GM18867 (cell line): Measurements from ENCODE around the gene EFTUD2.

Experiments used
- ATAC-seq: cut with Tn5 transposase; IDR thresholded peaks from one replicate; pipeline ENCODE4 v1.9.1; 2021; ENCODE audit warnings: mild to moderate bottlenecking, moderate library complexity; ENCODE audit not compliant: unreplicated experiment

EFTUD2 gene

DNA sequence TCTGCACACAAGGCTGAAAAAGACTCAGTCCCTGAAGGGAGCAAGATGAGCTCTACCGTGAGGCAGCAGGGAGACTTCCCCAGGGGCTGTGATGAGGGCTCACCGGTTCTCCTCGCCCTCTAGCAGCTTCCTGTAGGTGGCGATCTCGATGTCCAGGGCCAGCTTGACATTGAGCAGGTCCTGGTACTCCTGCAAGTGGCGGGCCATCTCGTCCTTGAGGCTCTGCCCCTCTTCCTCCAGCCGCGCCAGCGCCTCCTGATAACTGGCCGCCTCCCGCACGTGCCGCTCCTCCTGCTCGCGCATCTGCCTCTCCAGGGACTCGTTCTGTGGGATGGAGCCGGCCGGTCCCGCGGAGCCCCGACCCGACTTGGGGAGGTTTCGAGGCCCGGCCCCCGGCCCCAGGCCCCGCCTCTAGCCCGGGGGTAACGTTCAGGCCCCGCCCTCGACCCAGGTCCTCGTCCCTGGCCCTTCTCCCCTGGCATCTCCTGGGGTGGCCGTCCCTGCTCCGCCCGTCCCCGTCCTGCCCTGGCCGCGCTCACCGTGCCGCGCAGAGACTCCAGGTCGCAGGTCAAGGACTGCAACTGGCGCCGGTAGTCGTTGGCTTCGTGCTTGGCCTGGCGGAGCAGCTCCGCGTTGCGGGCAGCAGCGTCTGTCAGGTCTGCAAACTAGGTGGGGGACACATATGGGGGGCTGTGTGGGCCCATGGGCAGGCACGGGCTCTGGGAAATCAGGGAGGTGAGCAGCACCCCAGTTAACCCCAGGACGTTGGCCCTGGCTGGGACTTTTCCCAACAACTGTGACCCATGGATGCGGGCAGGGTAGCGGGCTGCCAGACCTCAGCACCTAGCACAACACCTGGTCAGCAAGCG is 12.1 kb upstream of the EFTUD2 start:
- no peak for ATAC-seq

DNA sequence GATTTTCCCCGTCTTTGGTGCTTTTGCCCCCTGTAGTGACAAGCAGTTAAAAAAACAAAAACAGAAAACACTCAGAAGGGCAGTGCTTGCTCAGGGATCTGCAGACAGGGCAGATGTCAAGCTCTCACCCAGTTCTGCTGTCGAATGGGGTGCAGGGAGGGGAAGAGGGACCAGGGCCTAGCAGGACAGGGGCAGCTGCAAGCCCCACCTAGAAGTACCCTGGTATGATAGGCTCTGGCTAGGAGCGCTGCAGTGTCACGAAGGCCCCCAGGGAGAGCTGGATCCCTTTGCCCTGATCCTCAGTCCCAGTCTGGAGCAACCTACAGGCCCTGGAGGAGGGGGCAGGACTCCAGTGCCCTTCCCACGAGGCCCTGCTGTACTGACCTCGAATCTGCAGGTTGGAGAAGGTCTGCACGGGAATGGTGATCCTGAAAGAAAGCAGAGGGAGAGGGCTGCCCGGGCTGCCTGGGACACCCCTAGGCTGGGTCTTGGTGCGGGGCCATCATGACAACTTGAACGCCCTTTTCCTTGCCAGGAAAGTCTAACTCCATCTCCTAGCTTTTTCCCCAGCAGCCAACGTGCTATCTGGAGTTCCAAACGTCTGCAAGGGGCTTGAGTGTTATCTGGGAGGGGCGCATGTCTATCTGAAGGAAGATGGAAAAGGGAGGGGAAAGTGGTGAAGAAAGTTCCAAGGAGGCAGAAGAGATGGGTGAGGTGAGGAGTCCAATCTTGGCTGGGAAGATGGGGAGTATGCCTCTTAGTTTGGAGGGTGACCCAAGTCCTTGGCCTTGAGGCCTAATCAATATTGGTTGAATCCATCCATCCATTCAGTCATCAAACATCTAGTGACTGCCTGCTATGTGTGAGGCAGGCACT is 11.2 kb upstream of the EFTUD2 start:
- ATAC-seq, result no peak

DNA sequence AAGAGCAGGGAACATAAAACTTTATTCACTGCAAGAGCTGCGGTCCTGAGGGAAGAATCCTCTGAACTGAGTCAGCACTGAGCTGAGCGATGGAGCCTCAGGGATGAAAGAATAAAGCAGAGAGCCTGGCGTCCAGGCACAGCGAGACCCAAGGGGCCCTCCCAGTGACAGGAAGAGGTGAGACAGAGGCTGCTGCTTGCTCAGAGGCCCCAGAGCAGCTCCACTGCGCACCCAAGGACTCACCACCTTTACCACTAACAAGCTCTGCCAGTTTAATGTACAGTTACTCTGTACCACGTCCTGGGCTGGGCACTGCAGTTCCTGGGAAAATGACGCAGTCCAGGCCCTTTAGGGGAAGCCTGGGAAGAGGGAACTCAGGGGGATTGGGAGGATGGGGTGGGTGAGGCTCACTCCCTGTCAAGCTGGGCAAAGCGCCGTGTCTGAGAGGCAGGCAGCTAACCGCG is 10.5 kb upstream of the EFTUD2 start:
- no peak for ATAC-seq

DNA sequence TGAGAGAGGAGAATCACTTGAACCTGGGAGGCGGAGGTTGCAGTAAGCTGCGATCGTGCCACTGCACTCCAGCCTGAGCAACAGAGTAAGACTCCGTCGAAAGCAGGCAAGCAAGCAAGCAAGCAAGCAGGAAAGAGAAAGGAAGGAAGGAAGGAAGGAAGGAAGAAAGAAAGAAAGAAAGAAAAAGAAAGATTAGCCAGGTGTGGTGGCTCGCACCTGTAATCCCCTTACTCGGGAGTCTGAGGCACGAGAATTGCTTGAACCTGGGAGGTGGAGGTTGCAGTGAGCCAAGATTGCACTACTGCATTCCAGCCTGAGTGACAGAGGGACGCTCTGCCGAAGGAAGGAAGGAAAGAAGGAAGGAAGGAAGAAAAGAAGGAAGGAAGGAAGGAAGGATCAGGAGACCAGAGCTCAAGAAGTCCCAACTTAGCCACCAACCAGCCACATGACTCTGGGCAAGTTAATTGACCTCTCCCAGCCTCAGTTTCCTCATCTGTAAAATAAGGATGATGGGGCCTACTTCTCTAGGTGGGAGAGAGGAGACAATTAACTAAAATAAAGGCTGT is 9.6 kb upstream of the EFTUD2 start:
- no peak for ATAC-seq

DNA sequence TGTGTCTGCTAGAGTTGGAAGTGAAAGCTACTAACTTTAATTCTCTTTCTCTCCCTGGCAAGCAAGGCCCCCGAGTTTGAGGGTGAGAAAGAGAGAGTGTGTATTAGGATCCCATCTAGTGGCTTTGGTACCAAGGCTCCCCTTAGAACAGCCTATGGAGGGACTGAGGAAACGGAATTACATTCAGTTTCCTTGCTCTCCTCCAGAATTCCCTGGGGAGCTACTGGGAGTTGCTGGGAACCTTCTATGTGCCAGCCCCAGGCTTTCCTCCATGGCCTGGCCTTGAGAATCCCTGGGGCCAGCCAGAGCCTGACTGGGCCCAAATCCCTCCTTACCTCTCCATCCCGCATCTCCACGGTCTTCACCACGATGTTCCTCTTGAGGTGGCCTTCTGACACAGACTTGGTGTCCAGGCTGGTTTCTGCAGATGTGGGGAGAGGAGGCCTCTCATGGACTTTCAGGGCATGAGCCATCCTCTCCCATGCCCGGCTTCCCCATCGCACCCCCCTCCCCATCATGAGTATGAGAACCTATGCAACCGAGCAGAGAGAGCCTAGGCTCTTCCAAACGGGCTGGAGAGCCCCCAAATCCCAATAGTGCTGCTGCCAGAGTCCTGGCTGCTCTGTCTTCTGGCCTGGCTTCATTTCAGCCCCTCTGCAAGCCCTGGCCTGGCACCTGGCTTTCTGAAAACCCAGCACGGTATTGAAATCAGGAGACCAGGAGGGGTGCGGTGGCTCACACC is 8.7 kb upstream of the EFTUD2 start:
- ATAC-seq, result no peak

DNA sequence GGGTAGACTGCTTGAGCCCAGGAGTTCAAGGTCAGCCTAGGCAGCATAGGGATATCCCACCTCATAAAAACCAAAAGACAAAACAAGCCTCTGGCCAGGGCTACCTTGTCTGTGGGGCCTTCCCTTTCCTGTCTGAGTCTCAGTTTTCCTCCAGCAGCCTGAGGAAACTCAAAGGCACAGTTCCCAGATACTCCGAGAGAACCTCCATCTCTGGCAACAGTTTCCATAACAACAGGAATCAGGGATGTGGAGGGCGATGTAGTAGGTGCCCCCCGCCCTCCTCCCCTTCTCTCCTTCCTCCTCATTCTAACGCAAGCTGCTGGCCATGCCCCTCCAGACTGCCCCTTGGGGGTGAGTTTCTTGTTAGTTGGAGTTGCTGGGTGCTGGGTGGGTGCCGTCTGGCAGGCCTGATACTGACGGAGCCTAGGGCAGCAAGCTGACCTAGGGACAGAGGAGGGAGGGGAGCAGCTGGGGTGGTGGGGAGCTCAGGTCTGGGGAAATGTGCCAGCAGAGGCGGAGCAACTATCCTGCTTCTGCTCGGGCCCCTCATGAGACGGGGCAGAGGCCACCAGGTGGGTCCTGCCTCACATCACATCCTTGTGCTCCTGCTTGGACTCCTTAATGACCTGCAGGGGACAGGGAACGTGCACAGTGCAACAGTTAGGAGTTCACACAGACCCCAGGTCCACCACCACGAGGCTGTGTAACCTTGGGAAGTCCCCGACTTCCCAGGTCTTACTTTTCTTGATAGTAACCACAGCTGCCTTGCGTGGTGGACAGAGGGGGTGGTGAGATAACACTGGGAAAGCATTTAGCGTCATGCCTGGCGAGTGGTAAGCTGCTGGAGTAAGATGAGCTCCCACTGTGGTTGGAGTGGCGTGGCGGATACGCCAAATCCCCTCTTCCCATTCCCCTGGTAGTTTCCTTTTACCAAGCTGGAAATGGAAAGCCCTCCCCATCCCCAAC is 7.8 kb upstream of the EFTUD2 start:
- ATAC-seq, result no peak

DNA sequence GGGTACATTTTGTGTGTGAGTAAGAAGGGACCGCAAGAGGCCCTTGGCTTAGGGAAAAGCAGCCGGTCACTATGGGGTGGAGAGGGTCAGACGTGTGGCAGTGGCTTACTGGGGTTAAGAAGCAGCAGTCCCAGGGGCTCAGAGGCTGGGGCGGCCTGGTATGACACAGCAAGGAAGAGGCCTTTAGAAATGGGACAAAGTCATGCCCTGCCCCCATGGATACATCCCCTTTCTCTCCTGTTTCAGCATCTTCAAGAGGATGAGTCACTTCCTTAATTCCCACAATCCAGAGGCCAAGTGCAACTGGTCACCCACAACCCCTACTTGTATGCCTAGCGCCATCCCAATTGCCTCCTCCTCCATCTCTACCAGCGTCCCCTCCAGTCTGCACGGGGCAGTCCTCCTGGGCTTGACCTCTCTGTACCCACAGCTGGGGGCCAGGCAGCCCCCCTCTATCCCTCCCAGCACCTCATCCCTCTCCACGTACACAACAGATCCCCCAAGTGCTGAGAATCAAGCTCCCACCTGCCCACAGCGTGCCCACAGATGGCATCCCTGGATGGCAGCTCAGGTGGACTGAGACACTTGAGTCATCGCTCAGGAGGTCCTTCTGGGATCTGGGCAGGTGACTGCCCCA is 6.9 kb upstream of the EFTUD2 start:
- ATAC-seq, result no peak

DNA sequence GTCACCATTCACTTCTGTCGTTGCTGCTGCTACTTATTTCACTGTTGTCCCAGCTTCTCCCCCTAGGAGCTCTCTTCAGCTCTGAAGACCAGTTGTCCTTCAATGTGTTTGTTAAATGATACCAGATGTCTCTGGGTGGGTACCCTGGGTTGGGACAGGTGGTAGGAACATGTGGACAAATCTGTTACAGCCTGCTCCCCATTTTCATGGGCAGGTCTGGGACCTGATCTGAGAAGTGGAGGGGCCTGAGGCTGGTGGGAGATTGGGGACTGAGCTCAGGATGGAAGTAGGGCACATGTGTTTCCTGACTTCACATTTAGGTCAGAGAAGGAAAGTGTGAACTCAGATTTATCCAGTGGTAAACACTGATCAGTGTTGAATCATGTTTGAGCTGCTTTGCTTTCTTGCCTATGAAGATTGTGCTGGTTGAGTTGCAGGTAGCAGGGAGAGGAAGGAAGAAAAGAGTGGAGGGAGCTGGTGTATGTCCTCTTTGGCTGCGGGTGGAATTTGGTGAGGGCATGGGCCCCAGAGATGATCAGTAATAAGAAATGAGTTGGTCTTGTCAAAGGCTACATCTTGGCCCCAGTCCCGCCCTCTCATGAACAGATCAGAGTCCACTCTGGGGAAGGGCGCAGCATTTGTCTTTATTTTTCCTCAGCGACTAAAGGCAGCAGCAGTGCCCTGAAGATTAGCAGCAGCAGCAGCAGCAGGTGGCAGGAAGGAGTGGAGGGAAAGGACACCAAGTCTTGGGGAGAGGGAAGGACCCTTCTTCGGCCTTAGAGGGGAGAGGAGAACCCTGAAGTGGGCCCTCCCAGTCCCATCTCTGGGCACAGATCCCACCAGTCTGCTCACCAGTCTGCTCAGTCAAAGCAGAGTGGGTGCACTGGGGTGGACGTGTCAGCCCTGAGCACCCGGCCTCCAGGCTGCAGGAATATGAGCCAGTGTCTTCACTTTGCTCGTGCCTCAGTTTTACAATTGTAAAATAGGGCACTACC is 6.1 kb upstream of the EFTUD2 start:
- ATAC-seq, result no peak

DNA sequence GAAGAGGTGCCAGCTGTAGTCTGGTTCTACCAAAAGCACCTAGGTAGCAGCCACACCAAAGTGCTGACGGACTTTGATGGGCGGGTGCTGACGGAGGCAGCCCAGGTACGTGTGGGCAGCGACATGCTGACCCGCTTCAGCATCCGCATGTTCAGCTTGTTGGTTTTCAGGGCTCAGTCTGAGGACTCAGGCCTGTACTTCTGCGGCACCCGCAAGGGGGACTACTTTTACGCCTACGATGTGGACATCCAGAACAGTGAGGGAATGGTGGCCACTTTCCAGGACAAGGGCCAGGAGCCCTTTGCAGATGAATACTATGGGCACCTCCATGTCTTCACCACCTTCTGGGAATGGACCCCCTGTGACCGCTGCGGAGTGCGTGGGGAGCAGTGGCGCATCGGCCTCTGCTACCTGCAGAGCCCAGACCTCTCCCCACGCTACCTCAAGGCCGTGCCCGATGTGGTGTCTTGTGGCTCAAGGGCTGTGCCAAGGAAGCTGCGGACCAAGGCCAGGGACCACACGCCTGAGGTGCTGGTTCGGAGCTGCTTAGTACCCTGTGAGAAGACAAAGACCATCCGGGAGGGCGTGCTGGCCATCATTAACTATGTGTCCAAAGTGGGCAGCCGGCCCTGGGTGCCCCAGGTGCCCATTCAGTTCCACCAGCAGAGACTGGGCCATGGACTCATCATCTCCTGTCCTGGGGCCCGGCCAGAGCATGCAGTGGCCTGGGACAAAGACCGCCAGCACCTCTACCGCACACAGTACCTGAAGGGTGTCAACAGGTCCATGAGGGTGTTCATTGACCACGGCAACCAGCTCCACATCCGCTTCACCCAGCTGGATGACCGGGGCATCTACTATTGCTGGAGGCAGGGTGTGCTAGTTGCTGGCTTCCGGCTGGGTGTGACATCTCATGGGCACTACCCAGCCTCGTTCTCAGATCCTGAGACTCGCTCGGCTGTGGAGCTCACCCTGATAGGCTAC is 5.0 kb upstream of the EFTUD2 start:
- no peak for ATAC-seq

DNA sequence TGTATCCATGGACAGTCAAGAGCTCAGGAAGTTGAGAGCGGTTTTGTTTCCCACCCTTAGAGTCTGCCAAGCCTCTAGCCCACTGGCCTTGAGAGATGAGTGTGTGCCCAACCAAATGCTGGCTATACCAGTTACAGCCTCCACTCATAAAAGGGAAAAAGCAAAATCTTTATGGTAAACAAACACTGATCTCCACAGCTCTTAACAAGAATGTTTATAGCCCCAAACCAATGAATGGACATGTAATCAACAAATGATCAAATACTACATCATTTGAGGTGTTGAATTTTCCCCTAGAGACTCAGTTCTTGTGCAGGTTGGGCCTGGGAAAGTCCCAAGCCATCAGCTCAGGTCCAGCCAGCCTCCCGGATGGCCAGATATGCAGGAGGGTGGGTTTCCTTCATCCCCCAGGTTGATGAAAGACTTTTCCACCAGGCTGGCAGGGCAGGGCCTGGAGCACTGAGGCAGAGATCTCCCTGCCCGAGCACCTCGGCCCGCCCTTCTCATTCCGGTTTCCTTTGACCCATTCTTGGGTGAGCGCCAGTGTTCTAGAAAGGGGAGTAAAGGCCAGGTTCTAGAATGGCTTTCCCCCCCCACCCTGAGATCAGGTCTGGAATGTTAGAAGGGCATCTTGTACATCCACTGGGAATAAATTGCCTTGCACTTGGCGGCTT is 3.9 kb upstream of the EFTUD2 start:
- ATAC-seq, result no peak

DNA sequence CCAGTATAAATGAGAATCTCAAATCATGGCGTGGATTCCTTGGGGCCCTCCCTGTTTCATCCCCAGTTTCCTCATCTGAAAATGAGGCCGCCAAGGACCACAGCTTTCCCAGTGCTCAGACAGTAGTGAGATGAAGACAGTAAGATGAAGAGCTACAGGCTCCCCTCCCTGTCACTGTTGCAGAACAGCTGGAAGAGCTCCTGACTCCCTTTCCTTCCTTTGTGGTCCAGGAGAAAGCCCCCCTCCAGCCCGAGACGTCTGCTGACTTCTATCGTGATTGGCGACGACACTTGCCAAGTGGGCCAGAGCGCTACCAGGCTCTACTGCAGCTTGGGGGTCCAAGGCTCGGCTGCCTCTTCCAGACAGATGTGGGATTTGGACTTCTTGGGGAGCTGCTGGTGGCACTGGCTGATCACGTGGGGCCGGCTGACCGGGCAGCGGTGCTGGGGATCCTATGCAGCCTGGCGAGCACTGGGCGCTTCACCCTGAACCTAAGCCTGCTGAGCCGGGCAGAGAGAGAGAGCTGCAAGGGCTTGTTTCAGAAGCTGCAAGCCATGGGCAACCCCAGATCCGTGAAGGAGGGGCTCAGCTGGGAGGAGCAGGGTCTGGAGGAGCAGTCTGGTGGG is 3.0 kb upstream of the EFTUD2 start:
- ATAC-seq, result no peak

DNA sequence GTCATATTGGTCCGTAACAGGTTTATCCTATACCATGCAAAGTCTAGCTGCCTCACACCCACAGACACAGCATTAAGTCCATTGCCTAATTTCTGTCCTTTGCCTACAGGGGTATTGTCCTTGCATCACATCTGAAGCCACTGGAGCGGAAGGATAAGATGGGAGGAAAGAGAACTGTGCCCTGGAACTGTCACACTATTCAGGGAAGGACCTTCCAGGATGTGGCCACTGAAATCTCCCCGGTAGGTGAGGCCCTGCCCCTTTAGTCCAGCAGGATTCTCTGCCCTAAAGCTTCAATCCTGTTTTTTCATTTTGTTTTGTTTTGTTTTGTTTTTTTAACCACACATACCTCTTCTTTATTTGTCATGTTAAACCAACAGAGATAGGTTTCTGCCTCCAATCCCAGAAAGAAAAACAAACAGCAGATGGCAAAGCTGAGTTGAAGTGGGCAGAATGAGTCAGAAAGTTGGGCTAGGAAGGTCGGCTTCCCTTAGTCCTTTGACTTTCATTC is 2.2 kb upstream of the EFTUD2 start:
- ATAC-seq, result no peak

DNA sequence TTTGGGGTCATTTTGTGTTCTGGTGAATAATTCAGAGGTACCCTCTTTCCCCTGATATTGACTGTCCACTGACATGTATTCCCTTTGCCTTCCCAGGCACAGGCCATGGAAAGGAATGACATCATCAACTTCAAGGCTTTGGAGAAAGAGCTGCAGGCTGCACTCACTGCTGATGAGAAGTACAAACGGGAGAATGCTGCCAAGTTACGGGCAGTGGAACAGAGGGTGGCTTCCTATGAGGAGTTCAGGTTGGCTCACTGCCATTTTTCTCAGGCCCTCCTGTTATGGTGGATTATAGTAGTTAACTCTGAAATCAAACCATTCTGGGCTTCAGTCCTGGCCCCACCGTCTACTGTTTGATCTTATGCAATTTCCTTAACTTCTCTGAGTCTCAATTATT is 1.6 kb upstream of the EFTUD2 start:
- no peak for ATAC-seq

DNA sequence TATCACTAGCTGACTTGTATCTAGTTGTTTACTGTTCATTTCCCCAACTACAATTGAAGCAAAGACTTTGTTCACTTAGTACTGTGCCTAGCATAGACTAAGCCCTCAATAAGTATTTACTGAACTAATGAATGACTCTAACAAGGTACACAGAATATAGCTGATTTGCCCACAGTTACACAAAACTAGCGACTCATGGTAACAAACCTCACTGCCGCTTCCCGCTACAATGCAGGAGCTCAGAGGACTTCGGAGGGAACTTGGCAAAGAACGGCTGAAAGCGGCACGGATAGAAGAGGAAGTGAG is 524 bp downstream of the EFTUD2 start:
- no peak for ATAC-seq

DNA sequence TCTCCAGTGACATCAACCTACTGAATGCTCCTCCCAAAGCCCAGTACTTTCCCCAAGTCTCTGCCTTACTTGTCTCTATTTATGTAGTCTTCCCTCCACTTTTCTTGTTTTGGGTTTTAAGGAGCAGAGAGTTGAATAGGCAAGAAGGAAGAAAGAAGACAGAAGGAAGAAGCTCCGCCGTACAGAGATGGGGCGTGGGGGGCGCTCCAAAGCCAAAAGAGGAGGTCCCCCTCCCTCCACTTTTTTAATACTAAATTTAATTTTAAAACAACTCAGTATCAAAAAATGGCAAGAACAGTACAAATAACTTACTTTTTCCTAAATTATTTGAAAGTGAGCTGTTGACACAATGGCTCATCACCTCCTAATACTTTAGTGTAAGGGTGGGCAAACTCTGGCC is 4.6 kb downstream of the EFTUD2 start:
- ATAC-seq, result no peak

DNA sequence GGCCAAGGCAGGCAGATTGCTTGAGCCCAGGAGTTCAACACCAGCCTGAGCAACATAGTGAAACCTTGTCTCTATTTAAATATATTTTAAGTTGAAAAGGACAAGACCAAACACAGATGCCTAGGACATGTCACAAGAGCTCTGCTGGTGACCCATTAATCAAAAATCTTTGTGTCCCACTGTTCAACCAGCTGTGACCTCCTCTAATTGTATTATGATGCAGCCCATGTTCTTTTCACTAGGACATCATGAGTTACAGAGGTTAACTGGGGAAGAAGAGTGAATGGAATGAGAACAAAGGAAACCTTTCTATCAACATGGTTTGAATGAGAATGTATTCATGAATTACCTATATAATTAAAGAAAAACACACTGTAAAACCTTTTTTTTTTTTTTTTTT is 7.0 kb downstream of the EFTUD2 start:
- no peak for ATAC-seq
